ENCODE results near the gene CALR3.
A peak's percentile ranks its signal among the peaks of the same experiment; 100 is the strongest.

CALR3 gene

DNA sequence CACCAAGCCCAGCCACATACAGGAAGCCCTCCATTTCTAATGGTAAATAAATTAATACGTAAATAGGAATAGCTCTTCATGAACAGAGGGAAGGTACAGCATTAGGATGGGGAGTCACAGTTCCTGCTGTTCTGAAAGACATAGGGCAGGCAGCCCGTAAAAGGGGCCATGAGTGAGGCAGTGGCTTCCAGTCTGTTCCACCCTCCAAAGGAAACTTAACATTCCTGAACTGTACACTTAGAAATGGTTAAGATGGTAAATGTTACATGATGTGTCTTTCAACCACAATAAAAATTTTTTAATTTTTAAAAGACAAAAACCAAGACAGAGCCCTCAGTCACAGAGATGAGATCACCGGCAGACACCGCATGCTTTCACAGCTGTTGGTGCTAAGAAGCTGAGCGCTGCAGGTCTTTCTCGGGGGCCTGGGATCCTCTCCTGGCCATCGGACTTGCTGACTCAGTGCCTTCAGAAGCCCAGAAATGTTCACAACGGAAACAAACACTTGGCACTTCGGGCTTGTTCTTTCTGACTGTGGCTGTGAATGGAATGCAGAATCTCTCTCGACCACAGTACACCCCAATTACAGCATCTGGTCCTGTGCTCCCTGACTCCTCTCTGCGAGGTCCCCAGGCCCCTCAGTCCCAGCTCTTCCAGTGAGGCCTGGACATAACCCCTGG lies 60.6 kb downstream of the CALR3 start:
- H3K27ac ChIP-seq = peak overlapping the region; percentile 77
- peak overlapping the region; percentile 67 for H3K9ac ChIP-seq
- peaks cover 97% of the 10 kb centered on the region for H3K36me3 ChIP-seq
- H3K4me2 ChIP-seq = peak overlapping the region; percentile 86
- TF ChIP-seq Cebpa-rat (IDR thresholded peaks at IDR 0.05) = no peak
- H3K4me1 ChIP-seq = peaks cover 57% of the 10 kb centered on the region
- no peaks in the 10 kb centered on the region for H3K27me3 ChIP-seq
- no peaks in the 10 kb centered on the region for H4K20me1 ChIP-seq
- no peaks in the 10 kb centered on the region for H3K9me3 ChIP-seq
- H3K4me3 ChIP-seq = no peak overlapping the region

DNA sequence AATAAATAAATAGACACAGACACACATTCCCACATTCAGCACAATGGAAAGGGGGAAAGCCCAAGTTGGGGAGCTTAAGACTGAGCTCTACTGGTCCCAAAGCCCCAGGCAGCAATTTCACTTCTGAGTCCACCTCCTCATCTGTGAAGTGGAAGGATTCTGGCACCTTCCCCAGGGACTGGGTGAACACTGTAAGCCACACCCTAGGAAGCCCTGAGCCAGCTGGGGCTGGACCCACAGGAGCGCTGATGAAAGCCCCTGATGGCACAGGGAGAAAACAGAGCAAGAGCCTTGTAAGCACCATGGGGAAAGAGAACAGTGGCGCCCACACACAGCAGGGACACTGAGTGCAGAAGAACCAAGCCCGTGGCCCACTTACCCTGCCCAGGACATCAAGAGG lies 62.0 kb downstream of the CALR3 start:
- Histone ChIP-seq H3K27ac (no peak overlapping the region), H4K20me1 (peaks cover 11% of the 10 kb centered on the region; the same call in 1 of the 2 replicates), H3K4me1 (peaks cover 63% of the 10 kb centered on the region), H3K27me3 (no peaks in the 10 kb centered on the region), H3K9ac (no peak overlapping the region), H3K36me3 (peaks cover 97% of the 10 kb centered on the region), H3K4me3 (no peak overlapping the region), H3K4me2 (peak overlapping the region; percentile 33), H3K9me3 (no peaks in the 10 kb centered on the region)
- no peak for TF ChIP-seq Cebpa-rat (IDR thresholded peaks at IDR 0.05)

DNA sequence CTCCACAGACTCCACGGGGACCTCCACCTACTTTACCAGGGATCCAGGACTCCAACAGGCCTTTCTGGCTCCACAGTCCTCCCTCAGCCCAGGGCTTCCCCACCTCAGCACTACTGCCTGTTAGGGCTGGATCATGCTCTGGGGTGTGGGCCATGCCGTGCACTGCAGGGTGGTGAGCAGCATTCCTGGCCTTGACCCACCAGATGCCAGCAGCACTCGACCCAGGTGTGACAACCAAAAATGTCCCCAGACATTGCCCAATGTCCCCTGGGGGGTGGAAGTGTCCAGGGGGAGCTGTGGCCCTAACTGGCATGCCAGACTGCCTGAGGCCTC lies 66.2 kb downstream of the CALR3 start:
- no peak for TF ChIP-seq Cebpa-rat (IDR thresholded peaks at IDR 0.05)
- H3K27ac ChIP-seq = 0 out of 2 replicates have a peak overlapping the region, but pooled peaks have one; percentile 32
- H3K4me2 ChIP-seq = peak overlapping the region; percentile 30; the same call in 1 of the 2 replicates
- no peaks in the 10 kb centered on the region for H3K9me3 ChIP-seq
- no peaks in the 10 kb centered on the region for H3K27me3 ChIP-seq
- peaks cover 12% of the 10 kb centered on the region; the same call in 1 of the 2 replicates for H4K20me1 ChIP-seq
- peaks cover 96% of the 10 kb centered on the region for H3K36me3 ChIP-seq
- peaks cover 30% of the 10 kb centered on the region for H3K4me1 ChIP-seq
- H3K4me3 ChIP-seq = no peak overlapping the region
- no peak overlapping the region for H3K9ac ChIP-seq

DNA sequence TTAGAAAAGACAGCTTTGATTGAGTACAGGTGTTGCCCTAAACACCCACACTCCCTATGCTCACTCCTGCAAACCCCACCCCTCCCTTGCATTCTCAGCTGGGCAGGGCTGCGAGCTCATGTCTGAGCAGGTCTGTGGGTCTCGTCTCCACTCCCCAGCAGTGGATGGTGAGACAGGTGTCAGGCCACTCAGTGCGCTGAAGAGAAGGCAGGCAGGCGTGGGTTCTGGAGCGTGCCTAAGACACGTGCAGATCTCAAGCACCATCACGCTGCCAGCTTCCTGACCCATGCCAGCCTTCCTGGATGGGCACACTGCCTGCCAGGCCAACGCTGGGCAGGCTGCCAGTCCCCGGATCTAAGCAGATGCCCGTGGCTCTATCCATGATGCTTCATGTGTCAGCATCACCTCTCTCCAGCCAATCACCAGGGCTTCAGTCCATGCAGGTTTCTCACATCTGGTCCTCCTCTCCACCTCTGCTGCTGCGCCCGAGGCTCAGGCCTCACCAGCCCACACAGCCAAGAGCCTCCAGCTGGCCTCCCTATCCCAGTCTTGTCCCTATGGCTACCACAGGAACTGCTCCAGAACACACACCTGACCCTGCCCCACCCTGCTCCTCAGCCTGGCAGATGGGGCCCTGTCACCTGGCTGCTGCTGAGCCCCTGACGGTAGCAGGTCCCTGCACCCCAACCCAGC lies 66.8 kb downstream of the CALR3 start:
- H3K4me2 ChIP-seq = peak overlapping the region; percentile 30; the same call in 1 of the 2 replicates
- H3K27ac ChIP-seq = 0 out of 2 replicates have a peak overlapping the region, but pooled peaks have one; percentile 32
- H3K36me3 ChIP-seq = peaks cover 96% of the 10 kb centered on the region
- peaks cover 12% of the 10 kb centered on the region; the same call in 1 of the 2 replicates for H4K20me1 ChIP-seq
- peaks cover 28% of the 10 kb centered on the region for H3K4me1 ChIP-seq
- no peaks in the 10 kb centered on the region for H3K9me3 ChIP-seq
- no peaks in the 10 kb centered on the region for H3K27me3 ChIP-seq
- TF ChIP-seq Cebpa-rat (IDR thresholded peaks at IDR 0.05) = no peak
- no peak overlapping the region for H3K9ac ChIP-seq
- H3K4me3 ChIP-seq = no peak overlapping the region
